ENCODE measurements around the gene MEIS3. TPM values are rescaled to one million over a fixed set of nuclear protein-coding genes. Genes with fewer than 3 reads are reported as not detected.
A peak's percentile ranks its signal among the peaks of the same experiment; 100 is the strongest.

MEIS3 gene
- total and polyA plus RNA-seq, 9 of the 15 experiments (the other 6 are each of a cell fraction or from before 2014, with no cell fraction given), result 0.06 to 0.80 (median 0.25) TPM; not detected in 1

DNA sequence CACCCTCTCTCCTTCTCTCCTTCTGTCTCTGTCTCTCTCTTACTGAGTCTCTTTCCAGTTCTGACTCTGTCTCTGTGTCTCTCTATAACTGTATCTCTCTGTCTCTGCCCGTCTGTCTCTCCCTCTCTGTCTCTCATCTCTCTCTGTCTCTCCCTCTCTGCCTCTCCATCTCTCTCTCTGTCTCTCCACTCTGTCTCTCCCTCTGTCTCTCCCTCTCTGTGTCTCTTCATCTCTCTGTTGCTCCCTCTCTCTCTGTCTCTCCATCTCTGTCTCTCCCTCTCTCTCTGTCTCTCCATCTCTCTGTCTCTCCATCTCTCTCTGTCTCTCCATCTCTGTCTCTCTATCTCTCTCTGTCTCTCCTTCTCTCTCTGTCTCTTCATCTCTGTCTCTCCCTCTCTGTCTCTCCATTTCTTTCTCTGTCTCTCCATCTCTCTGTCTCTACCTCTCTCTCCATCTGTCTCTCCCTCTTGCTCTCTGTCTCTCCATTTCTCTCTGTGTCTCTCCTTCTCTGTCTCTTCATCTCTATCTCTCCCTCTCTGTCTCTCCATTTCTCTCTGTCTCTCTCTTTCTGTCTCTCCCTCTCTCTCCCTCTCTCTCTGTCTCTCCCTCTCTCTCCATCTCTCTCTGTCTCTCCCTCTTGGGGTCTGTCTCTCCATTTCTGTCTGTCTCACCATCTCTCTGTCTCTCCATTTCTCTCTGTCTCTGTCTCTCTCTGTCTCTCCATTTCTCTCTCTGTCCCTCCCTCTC, 3.3 kb upstream of the MEIS3 start:
- ATAC-seq (no peak), FAIRE-seq (no peak), DNase-seq (ENCODE audit: extremely low read depth in 1 of 4, low spot score in 3 of 4) (no peak)
- Histone ChIP-seq H3K27ac (ENCODE audit: extremely low read depth, low read depth, low read length) (no peak overlapping the region), H3K9ac (ENCODE audit: insufficient read depth in 1 of 2, low read depth in 2 of 2, low read length in 2 of 2) (no peak overlapping the region), H3K4me2 (ENCODE audit: insufficient read depth, low read length) (no peak overlapping the region; the same call in 1 of the 2 replicates), H3K27me3 (ENCODE audit: control insufficient read depth in 2 of 2, insufficient read depth in 2 of 2, low read length in 2 of 2) (peaks cover 41 to 48% of the 10 kb centered on the region in 2 experiments; a peak in 4 of 5 replicates), H3K9me1 (ENCODE audit: control insufficient read depth, insufficient read depth, low read length) (no peaks in the 10 kb centered on the region), H3K36me3 (ENCODE audit: control insufficient read depth, insufficient read depth, low read length) (no peaks in the 10 kb centered on the region), H3K4me3 (no peak overlapping the region), H3K79me2 (ENCODE audit: control insufficient read depth, insufficient read depth, low read length) (no peaks in the 10 kb centered on the region), H3K9me3 (replicated peaks; ENCODE audit: control insufficient read depth, insufficient read depth, low read depth, low read length) (no peaks in the 10 kb centered on the region; the same call in 1 of the 2 replicates), H2AFZ (ENCODE audit: low read depth, low read length) (no peak overlapping the region), H4K20me1 (replicated peaks; ENCODE audit: control insufficient read depth, insufficient read depth, low read length) (0 out of 2 replicates have a peak, but pooled peaks cover 6% of the 10 kb centered on the region), H3K4me1 (replicated peaks in 1 of 2; ENCODE audit: control insufficient read depth in 2 of 2, insufficient read depth in 2 of 2, low read length in 2 of 2) (peaks cover 6 to 46% of the 10 kb centered on the region in 2 experiments; a peak in 4 of 5 replicates)
- 0% methylated on average over 1 of the region's 1 CpG for WGBS (ENCODE audit: insufficient coverage, low coverage, missing lambda C conversion rate)
- ChIA-PET POLR2A (no interaction called here), CTCF (ENCODE audit: low intra/inter-chr PET ratio) (no interaction called here)
- intact Hi-C loops (cut with micrococcal nuclease) (no loop called here), in situ Hi-C loops (cut with MboI) (no loop called here)
- TF ChIP-seq SMAD1 (IDR thresholded peaks at IDR 0.05; ENCODE audit: low read depth, low read length, partially characterized antibody) (no peak), NFIX (CRISPR knock-in tag; IDR thresholded peaks at IDR 0.05; ENCODE audit: low read depth) (no peak), MAZ (CRISPR knock-in tag; conservative IDR thresholded peaks at IDR 0.05 in 1 of 2, IDR thresholded peaks at IDR 0.05 in 1 of 2) (no peak), CC2D1A (IDR thresholded peaks at IDR 0.05) (0 out of 2 replicates have a peak, but pooled peaks have one; percentile 39), NUFIP1 (IDR thresholded peaks at IDR 0.05; ENCODE audit: partially characterized antibody) (no peak), PRPF4 (IDR thresholded peaks at IDR 0.05; ENCODE audit: insufficient read depth, low read depth, low read length, poor library complexity, severe bottlenecking) (no peak), ETV1 (tag; conservative IDR thresholded peaks at IDR 0.05; ENCODE audit: low read depth) (no peak), ZNF140 (CRISPR knock-in tag; IDR thresholded peaks at IDR 0.05) (no peak), ZNF263 (CRISPR knock-in tag; IDR thresholded peaks at IDR 0.05; ENCODE audit: borderline replicate concordance) (peak; percentile 22; the same call in 1 of the 2 replicates), ZNF778 (CRISPR knock-in tag; IDR thresholded peaks at IDR 0.05) (no peak), DPF2 (IDR thresholded peaks at IDR 0.05) (0 out of 2 replicates have a peak, but pooled peaks have one; percentile 17)
- TF ChIP-seq, protein P1, sequence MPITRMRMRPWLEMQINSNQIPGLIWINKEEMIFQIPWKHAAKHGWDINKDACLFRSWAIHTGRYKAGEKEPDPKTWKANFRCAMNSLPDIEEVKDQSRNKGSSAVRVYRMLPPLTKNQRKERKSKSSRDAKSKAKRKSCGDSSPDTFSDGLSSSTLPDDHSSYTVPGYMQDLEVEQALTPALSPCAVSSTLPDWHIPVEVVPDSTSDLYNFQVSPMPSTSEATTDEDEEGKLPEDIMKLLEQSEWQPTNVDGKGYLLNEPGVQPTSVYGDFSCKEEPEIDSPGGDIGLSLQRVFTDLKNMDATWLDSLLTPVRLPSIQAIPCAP (CRISPR knock-in tag; IDR thresholded peaks at IDR 0.05; ENCODE audit: borderline replicate concordance), result no peak
- TF ChIP-seq, protein P2, sequence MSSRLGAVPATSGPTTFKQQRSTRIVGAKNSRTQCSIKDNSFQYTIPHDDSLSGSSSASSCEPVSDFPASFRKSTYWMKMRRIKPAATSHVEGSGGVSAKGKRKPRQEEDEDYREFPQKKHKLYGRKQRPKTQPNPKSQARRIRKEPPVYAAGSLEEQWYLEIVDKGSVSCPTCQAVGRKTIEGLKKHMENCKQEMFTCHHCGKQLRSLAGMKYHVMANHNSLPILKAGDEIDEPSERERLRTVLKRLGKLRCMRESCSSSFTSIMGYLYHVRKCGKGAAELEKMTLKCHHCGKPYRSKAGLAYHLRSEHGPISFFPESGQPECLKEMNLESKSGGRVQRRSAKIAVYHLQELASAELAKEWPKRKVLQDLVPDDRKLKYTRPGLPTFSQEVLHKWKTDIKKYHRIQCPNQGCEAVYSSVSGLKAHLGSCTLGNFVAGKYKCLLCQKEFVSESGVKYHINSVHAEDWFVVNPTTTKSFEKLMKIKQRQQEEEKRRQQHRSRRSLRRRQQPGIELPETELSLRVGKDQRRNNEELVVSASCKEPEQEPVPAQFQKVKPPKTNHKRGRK (tag; IDR thresholded peaks at IDR 0.05), result peak; percentile 66
- BruUV-seq (replicated peaks), result no TSS peak
